ENCODE data around the gene ITGB8.
"Not testable (repeated sequence)": the region's sequence is repeated elsewhere in the genome, so short reads cannot be mapped to it uniquely, and the experiment has no call there.

ITGB8 gene

GRCh38 chr7:20389192-20389591, 58.5 kb downstream of the ITGB8 start:
- DNase-seq = not testable (repeated sequence)

- DNase-seq = no peak
Measured at GRCh38 chr7:20393021-20393610, 62.4 kb downstream of the ITGB8 start.

- DNase-seq = no peak
Measured at GRCh38 chr7:20393616-20394015, 62.9 kb downstream of the ITGB8 start.

GRCh38 chr7:20394284-20394683, 63.6 kb downstream of the ITGB8 start:
- no peak for DNase-seq

GRCh38 chr7:20395104-20395503, 64.4 kb downstream of the ITGB8 start:
- no peak for DNase-seq

GRCh38 chr7:20395511-20395910, 64.8 kb downstream of the ITGB8 start:
- no peak for DNase-seq

- no peak for DNase-seq
Measured at GRCh38 chr7:20399521-20399920, 68.8 kb downstream of the ITGB8 start.

GRCh38 chr7:20401861-20402746, 71.4 kb downstream of the ITGB8 start:
- DNase-seq = no peak

- DNase-seq = no peak
Measured at GRCh38 chr7:20402747-20403230, 72.1 kb downstream of the ITGB8 start.

- DNase-seq = no peak
Measured at GRCh38 chr7:20403331-20403730, 72.6 kb downstream of the ITGB8 start.

- DNase-seq = no peak
Measured at GRCh38 chr7:20404320-20404719, 73.6 kb downstream of the ITGB8 start.

- DNase-seq = no peak
Measured at GRCh38 chr7:20407585-20408466, 77.1 kb downstream of the ITGB8 start.

- DNase-seq = no peak
Measured at GRCh38 chr7:20408467-20408826, 77.7 kb downstream of the ITGB8 start.

- no peak for DNase-seq
Measured at GRCh38 chr7:20409961-20410360, 79.3 kb downstream of the ITGB8 start.

GRCh38 chr7:20411372-20411771, 80.7 kb downstream of the ITGB8 start:
- DNase-seq = no peak

- no peak for DNase-seq
Measured at GRCh38 chr7:20412032-20412431, 81.3 kb downstream of the ITGB8 start.

- no peak for DNase-seq
Measured at GRCh38 chr7:20417260-20417659, 86.6 kb downstream of the ITGB8 start.

GRCh38 chr7:20417675-20418382, 87.1 kb downstream of the ITGB8 start:
- DNase-seq = no peak

GRCh38 chr7:20424500-20424899, 93.8 kb downstream of the ITGB8 start:
- no peak for DNase-seq

GRCh38 chr7:20430664-20431063, 100.0 kb downstream of the ITGB8 start:
- no peak for DNase-seq

GRCh38 chr7:20431146-20431545, 100.4 kb downstream of the ITGB8 start:
- no peak for DNase-seq

GRCh38 chr7:20432071-20432470, 101.4 kb downstream of the ITGB8 start:
- no peak for DNase-seq

GRCh38 chr7:20435305-20435704, 104.6 kb downstream of the ITGB8 start:
- no peak for DNase-seq

All from NCI-H526 treated with DMSO at 0.1 percent for 48 hours (cell line).